Stromal cell of bone marrow (primary cell): ENCODE results near the gene CCDC184.
A peak's percentile ranks its signal among the peaks of the same experiment; 100 is the strongest.

Experiments
- DNase-seq: peaks from one replicate; pipeline ENCODE4 v3.0.0-alpha.2; 2012; ENCODE audit warnings: low read depth

CCDC184 gene

DNA sequence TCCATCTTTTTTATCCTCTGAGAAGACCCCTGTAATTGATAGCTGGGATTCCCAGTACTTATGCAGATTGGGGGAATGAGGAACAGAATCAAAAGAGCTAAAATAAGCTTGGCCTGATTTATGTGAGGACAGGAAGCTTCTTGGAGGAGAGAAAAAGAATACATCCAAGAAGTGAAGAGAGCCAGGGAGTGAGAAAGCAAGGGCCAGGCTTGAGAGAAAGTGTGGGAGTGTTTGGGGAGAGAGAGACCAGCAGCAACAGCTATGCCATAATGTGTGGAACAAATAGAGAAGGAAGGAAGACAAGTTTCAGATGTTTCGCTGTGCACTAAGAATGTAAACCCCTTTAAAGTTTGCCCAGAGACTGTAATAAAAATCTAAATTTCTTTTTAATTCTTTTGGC lies 4.0 kb upstream of the CCDC184 start:
- DNase-seq = no peak

GRCh38 chr12:48180424-48180823 lies 3.0 kb upstream of the CCDC184 start:
- DNase-seq = no peak

DNA sequence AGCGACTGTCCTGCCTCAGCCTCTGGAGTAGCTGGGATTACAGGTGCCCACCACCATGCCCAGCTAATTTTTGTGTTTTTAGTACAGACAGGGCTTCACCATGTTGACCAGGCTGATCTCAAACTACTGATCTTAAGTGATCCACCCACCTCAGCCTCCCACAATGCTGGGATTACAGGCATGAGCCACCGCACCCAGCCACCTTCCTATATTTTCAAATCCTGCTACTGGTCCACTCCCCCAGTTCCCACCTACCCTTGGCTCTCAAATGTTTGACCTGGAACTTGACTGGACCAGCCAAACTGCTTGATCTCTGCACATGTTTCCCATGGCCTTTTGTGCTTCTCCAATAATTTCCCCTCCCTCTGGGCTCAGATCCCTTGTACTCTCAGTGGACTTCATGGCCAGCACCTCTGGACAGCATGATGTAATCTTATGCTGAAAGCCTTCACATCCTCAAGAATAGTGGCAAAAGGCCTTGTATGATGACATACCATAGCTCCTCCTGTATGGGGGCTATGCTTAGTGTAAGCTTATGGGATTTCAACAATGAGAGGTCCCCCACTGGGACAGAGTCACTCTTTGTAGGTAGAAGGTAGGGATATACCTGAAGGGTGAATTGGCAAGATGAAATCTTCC lies 2.5 kb upstream of the CCDC184 start:
- DNase-seq = no peak

DNA sequence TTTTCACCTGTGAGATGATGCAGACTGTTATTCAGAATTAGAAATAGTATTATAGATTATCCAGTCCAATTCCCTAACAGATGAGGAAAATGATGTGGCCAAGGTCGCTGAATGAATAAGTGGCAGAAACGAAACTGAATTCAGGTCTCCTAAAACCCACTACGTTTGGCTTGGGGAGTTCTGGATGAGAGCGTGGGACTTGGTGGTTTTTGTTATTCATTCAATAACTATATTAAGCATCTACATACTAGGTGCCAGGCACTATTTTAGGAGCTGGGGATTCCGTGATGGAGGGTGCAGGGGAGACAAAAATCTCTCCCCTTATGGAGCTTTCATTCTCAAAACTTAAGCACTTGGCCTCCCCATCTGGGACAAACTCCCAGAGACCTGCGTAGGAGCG lies 813 bp upstream of the CCDC184 start:
- no peak for DNase-seq

DNA sequence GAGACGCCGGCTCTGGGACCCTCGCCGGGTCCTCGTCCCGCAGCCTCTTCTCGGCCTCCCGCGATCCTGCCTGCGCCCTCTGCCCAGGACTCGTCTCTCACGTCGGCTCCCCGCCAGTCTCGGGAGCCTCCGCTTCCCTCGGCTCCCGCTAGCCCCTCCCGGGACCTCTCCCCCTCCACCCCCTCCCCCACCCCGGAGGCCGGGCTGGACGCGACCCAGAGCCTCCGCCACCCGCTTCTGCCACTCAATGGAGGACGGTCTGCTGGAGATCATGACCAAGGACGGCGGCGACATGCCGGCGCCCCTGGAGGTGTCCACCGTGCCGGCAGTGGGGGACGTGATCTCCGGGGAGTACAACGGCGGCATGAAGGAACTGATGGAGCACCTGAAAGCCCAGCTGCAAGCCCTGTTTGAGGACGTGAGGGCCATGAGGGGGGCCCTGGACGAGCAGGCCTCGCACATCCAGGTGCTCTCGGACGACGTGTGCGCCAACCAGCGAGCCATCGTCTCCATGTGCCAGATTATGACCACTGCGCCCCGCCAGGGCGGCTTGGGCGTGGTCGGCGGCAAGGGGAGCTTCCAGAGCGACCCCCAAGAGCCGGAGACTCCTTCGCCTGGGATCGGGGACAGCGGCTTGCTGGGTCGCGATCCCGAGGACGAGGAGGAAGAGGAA lies 568 bp downstream of the CCDC184 start:
- no peak for DNase-seq

DNA sequence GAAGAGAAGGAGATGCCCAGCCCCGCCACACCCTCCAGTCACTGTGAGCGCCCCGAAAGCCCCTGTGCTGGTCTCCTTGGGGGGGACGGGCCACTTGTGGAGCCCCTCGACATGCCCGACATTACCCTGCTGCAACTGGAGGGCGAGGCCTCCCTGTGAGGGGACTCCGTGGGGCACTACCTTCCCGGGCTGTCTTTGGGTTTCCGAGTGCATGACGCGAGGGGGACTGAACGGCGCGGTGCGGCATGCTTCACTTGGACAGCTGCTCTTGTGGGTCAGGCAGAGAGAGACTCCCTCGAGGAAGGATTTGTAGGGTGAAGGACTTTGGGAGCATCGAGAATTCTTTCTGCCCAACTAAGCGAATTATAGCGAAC lies 1.1 kb downstream of the CCDC184 start:
- DNase-seq = no peak

- no peak for DNase-seq
These were observed 1.9 kb downstream of the CCDC184 start for GRCh38 chr12:48185181-48185919.

- DNase-seq = no peak
These were observed 4.7 kb downstream of the CCDC184 start for GRCh38 chr12:48187916-48188695.

DNA sequence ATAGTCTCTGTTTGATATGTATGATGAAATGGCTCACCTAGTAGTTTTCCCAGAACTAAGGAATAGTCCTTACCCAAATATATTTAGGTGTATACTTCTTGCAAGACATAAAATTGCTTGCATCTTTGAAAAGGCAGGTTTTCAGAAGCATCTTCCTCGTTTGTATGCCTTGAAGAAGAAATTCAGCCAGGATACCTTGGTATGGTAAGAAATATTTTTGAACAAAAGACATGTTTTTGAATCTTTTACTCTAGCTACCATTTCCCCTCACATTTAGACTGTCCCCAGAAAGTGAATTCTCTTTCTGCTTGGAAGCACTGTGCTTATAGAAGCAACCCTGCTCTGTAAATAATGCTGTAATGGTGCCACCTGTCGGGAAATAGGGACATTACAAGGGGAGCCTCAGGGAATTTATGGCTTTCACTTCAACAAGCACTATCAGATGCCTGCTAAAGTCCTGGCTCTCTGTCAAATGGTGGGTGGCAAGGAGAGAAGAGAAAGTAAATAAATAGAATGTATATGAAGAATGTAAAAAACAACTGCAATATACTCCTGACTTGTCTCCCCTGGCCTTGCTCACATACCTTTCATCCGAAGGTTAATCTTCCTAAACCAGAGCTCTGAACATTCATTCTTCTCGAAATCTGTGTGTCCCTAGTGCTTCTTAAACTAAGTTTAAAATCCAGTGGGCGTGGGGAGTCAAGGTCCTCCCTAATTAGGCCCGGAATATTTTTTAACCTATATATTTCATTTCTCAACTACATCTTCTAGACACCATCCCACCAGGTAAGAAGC lies 6.1 kb downstream of the CCDC184 start:
- peak; percentile 56 for DNase-seq

GRCh38 chr12:48191096-48191495 lies 7.7 kb downstream of the CCDC184 start:
- DNase-seq = no peak

DNA sequence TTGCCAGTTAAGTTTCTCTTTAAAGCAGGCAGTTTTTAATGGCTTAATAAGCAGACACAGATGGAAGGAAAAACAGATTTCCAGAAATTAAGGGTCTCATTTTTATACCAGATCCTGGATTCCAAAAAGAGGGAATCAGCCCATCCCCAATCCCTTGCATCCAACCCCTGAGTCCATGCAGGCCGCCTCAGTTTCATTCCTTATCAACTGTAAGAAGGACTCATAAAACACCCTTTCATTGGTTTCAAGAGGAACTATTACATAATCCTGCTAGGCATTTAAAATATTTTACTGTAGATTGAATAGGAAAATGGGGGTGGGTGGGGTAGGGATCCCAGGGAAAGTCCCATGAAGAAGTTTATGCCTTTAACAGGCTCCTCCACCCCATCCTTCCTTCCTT lies 9.4 kb downstream of the CCDC184 start:
- DNase-seq = no peak

DNA sequence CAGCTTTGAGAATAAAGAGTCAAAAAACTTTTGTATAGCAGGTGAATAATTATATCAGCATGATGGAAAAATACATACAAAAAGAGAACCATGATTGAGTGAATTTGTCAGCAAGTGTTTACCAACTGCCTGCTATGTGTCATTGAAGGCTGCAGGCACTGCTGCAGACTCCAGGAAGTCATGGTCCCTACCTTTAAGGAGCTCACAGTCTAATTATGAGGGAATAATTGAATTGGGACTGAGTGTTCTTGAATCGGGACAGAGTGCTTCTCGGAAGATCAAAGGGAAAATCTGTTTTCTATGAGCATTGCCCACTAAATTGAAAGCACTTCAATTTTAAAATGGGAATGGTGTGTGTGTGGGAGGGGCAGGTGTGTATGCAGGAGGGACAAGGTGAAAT lies 10.2 kb downstream of the CCDC184 start:
- DNase-seq = no peak

DNA sequence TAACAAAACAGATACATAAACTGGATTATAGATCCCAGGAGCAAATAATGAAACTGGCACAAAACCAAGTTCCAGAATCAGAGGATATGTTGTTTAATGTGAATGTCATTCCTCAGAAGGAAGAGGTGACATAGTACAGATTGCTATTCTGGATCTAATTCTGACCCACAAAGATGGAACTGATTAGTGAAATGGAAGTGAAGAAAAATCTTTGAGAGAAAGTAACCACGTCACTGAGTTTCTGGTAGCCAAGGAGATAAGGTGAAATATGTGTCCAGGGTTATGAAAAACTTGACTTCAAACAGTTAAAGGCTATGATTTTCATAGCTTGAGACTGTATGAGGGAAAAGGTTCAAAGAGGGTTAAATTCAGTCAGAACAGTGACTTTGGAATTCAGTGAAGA lies 11.4 kb downstream of the CCDC184 start:
- no peak for DNase-seq

GRCh38 chr12:48197549-48197970 lies 14.1 kb downstream of the CCDC184 start:
- peak; percentile 31 for DNase-seq

DNA sequence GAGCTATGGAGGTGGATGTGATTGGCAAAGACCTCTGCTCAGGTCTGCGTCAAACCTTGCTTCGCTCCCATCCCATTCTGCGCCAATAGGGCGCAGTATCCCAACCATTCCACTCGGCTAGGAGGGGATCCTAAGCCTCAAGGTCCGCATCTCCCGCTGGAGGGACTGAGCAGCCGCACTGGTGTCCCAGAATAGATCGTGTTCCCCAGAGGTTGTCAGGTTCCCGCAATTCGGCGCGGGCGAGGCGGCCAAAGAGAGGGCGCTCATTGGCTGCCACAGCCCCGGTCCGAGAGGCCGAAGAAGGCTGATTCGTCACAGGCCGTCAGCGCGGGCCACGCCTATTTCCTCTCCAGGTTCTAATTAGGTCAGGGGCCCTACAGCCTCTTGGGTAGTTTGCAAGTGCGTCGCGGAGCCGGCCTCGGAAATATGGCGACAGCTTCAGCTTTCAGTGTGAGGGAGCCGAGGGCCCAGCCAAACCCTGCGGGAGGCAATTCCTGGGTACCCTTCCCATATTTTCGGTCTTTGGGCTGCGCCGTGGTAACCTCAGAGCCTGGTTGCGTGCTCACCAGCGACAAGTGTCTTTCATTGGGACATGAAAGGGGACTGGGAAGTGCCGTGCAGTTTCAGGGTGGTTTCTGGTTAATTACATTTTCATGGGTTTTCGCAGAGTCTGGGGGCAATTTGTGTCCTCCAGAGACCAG lies 14.7 kb downstream of the CCDC184 start:
- peak; percentile 92 for DNase-seq

DNA sequence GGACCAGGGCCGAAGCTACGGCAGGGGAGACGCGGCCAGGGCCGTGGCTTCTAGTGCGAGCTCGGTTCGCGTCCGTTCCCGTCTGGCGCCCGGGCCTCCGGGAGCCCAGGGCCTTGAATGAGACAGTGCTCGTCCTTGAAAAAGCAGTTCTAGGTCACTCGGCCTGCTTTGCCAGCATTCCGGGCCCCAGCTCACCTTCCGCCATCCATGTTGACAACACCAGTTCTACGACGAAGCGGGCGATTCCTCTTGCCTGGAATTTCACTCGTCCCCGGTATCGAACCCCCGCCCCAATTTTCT lies 15.2 kb downstream of the CCDC184 start:
- no peak for DNase-seq

GRCh38 chr12:48198985-48199384 lies 15.5 kb downstream of the CCDC184 start:
- DNase-seq = no peak

DNA sequence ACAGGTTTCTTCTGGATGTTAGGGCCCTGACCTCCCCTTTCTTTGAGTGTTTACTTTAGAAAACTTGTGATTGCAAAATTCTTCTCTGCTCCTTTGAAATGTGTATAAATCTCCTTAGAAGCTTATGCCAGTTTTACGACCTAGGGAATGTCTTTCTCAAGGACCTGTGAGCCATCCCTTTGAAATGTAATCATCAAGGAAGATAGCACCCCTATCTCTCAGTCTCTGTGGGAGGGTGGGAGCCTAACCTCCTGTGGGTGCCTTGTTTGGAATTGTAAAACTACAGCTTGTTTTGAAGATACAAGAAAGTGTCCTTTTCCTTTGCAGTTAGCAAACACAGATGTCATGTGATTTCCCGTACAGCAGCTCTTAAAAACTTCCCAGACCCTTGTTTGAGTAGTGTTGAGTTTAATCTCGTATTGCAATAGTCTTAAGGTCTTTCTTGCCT lies 16.4 kb downstream of the CCDC184 start:
- DNase-seq = no peak

- DNase-seq = no peak
These were observed 17.6 kb downstream of the CCDC184 start for GRCh38 chr12:48201091-48201490.

GRCh38 chr12:48201516-48201915 lies 18.1 kb downstream of the CCDC184 start:
- no peak for DNase-seq

DNA sequence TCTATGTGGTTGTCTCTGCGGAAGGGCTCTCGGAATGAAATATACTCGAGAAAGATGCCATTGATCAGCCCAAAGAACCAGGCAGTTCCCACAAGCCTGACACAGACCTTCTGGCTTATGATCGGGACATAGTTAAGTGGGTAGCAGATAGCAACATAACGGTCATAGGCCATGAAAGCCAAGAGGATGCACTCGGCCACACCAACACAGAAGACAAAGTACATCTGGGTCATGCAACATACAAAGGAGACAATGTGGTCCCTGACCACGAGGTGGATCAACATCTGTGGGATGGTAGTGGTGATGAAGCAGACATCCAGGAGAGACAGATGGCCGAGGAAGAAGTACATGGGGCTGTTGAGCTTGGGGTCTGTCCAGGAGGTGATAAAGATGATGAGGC lies 19.3 kb downstream of the CCDC184 start:
- DNase-seq = no peak
